ENCODE results near the gene C21orf58. TPM values are rescaled to one million over a fixed set of nuclear protein-coding genes. Genes with fewer than 3 reads are reported as not detected.

Gene C21orf58
- polyA plus RNA-seq, 3 donors: 0.15 to 0.73 (median 0.21) TPM

GRCh38 chr21:46328151-46328550 is 4.5 kb upstream of the C21orf58 start:
- DNase-seq: no peak
- Histone ChIP-seq H2AFZ (ENCODE audit: insufficient read depth, low read depth, low read length, poor library complexity, severe bottlenecking) (no peak overlapping the region), H4K20me1 (ENCODE audit: insufficient read depth, low read length) (peaks cover 3% of the 10 kb centered on the region), H3K27ac (ENCODE audit: low read depth in 1 of 2, low read length in 2 of 2) (no peak overlapping the region), H3K27me3 (ENCODE audit: control insufficient read depth in 2 of 2, insufficient read depth in 2 of 2, low read length in 2 of 2) (no peaks in the 10 kb centered on the region), H3K36me3 (replicated peaks in 1 of 2; ENCODE audit: control insufficient read depth in 1 of 2, insufficient read depth in 2 of 2, low read length in 2 of 2) (peaks cover 26 to 55% of the 10 kb centered on the region in 2 donors), H3K79me2 (ENCODE audit: insufficient read depth, low read length) (peaks cover 68% of the 10 kb centered on the region), H3K4me2 (replicated peaks; ENCODE audit: extremely low read depth, low read length, poor library complexity, severe bottlenecking) (no peak overlapping the region), H3K4me1 (ENCODE audit: control insufficient read depth in 1 of 2, insufficient read depth in 2 of 2, low read length in 2 of 2) (peaks cover 8 to 15% of the 10 kb centered on the region in 2 donors), H3K9ac (ENCODE audit: insufficient read depth, low read length, poor library complexity, severe bottlenecking) (no peak overlapping the region), H3K4me3 (replicated peaks in 1 of 3; ENCODE audit: low read depth in 2 of 3, low read length in 3 of 3) (no peak overlapping the region), H3K9me3 (replicated peaks in 1 of 2; ENCODE audit: control insufficient read depth in 1 of 2, insufficient read depth in 1 of 2, low read length in 2 of 2) (no peaks in the 10 kb centered on the region)
- Mint-ChIP-seq H3K27me3 (ENCODE audit: low read depth in 3 of 3) (no peaks in the 10 kb centered on the region), H3K27ac (no peak overlapping the region), H3K4me3 (no peak overlapping the region), H3K36me3 (peaks cover 29 to 61% of the 10 kb centered on the region in 2 donors), H3K4me1 (peaks cover 9% of the 10 kb centered on the region), H3K9me3 (no peaks in the 10 kb centered on the region)
- 94% methylated on average over 3 of the region's 5 CpGs for WGBS (ENCODE audit: insufficient coverage)
- TF ChIP-seq, protein P1, sequence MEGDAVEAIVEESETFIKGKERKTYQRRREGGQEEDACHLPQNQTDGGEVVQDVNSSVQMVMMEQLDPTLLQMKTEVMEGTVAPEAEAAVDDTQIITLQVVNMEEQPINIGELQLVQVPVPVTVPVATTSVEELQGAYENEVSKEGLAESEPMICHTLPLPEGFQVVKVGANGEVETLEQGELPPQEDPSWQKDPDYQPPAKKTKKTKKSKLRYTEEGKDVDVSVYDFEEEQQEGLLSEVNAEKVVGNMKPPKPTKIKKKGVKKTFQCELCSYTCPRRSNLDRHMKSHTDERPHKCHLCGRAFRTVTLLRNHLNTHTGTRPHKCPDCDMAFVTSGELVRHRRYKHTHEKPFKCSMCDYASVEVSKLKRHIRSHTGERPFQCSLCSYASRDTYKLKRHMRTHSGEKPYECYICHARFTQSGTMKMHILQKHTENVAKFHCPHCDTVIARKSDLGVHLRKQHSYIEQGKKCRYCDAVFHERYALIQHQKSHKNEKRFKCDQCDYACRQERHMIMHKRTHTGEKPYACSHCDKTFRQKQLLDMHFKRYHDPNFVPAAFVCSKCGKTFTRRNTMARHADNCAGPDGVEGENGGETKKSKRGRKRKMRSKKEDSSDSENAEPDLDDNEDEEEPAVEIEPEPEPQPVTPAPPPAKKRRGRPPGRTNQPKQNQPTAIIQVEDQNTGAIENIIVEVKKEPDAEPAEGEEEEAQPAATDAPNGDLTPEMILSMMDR (IDR thresholded peaks at IDR 0.05): no peak
- intact Hi-C loops (cut with micrococcal nuclease): loop anchor here in 1 of 2 donors (10.0 kb wide), 1 partner anchor 143 kb away; the partner anchor contains the start of gene SPATC1L

- intact Hi-C loops (cut with micrococcal nuclease): loop anchor here in 1 of 2 donors (10.0 kb wide), 1 partner anchor 143 kb away; the partner anchor contains the start of gene SPATC1L
- Mint-ChIP-seq H3K27ac (no peak overlapping the region), H3K4me3 (no peak overlapping the region)
Measured at GRCh38 chr21:46327711-46328110, 4.0 kb upstream of the C21orf58 start.

More at GRCh38 chr21:46327711-46328110, 4.0 kb upstream of the C21orf58 start:
- peaks cover 13 to 19% of the 10 kb centered on the region in 2 donors for H3K4me1 ChIP-seq (ENCODE audit: control insufficient read depth in 1 of 2, insufficient read depth in 2 of 2, low read length in 2 of 2)
- H2AFZ ChIP-seq (ENCODE audit: insufficient read depth, low read depth, low read length, poor library complexity, severe bottlenecking): no peak overlapping the region
- no peak overlapping the region for H3K9ac ChIP-seq (ENCODE audit: insufficient read depth, low read length, poor library complexity, severe bottlenecking)
- no peaks in the 10 kb centered on the region for H3K9me3 ChIP-seq (replicated peaks in 1 of 2; ENCODE audit: control insufficient read depth in 1 of 2, insufficient read depth in 1 of 2, low read length in 2 of 2)
- Mint-ChIP-seq H3K36me3 (peaks cover 29 to 57% of the 10 kb centered on the region in 2 donors), H3K27me3 (ENCODE audit: low read depth in 3 of 3) (peaks cover 0 to 2% (median 0%) of the 10 kb centered on the region in 3 donors), H3K4me1 (peaks cover 13% of the 10 kb centered on the region), H3K9me3 (no peaks in the 10 kb centered on the region)
- H4K20me1 ChIP-seq (ENCODE audit: insufficient read depth, low read length): peaks cover 3% of the 10 kb centered on the region
- H3K4me3 ChIP-seq (replicated peaks in 1 of 3; ENCODE audit: low read depth in 2 of 3, low read length in 3 of 3): no peak overlapping the region
- H3K27ac ChIP-seq (ENCODE audit: low read depth in 1 of 2, low read length in 2 of 2): no peak overlapping the region
- no peaks in the 10 kb centered on the region for H3K27me3 ChIP-seq (ENCODE audit: control insufficient read depth in 2 of 2, insufficient read depth in 2 of 2, low read length in 2 of 2)
- H3K4me2 ChIP-seq (replicated peaks; ENCODE audit: extremely low read depth, low read length, poor library complexity, severe bottlenecking): no peak overlapping the region
- WGBS (ENCODE audit: insufficient coverage): 100% methylated on average over 3 of the region's 4 CpGs
- H3K36me3 ChIP-seq (replicated peaks in 1 of 2; ENCODE audit: control insufficient read depth in 1 of 2, insufficient read depth in 2 of 2, low read length in 2 of 2): peaks cover 24 to 55% of the 10 kb centered on the region in 2 donors
- DNase-seq: no peak
- TF ChIP-seq, protein P1 (IDR thresholded peaks at IDR 0.05): no peak
- H3K79me2 ChIP-seq (ENCODE audit: insufficient read depth, low read length): peaks cover 72% of the 10 kb centered on the region
